ENCODE results near the gene SLC6A19.

The SLC6A19 gene

GRCh38 chr5:1195916-1196315 is 5.5 kb upstream of the SLC6A19 start:
- ChIA-PET POLR2A (no interaction called here), CTCF (no interaction called here)
- Histone ChIP-seq H3K4me3 (ENCODE audit: low read depth, low read length) (no peak overlapping the region), H3K27ac (ENCODE audit: extremely low read depth, low read depth, low read length) (no peak overlapping the region), H3K36me3 (ENCODE audit: control insufficient read depth in 2 of 2, insufficient read depth in 1 of 2, low read length in 2 of 2) (no peaks in the 10 kb centered on the region), H3K9me3 (ENCODE audit: control insufficient read depth, insufficient read depth, low read depth, low read length) (no peaks in the 10 kb centered on the region), H3K4me1 (ENCODE audit: control insufficient read depth, insufficient read depth, low read length) (no peaks in the 10 kb centered on the region)
- TF ChIP-seq EGR2 (tag by site-specific recombination; IDR thresholded peaks at IDR 0.05; ENCODE audit: low read depth) (no peak), ZBTB8A (tag by site-specific recombination; IDR thresholded peaks at IDR 0.05) (no peak), SCRT1 (tag by site-specific recombination; IDR thresholded peaks at IDR 0.05; ENCODE audit: borderline replicate concordance) (no peak), ZNF510 (tag by site-specific recombination; IDR thresholded peaks at IDR 0.05; ENCODE audit: insufficient replicate concordance) (no peak), ZNF692 (tag by site-specific recombination; IDR thresholded peaks at IDR 0.05) (no peak), TSHZ1 (tag by site-specific recombination; IDR thresholded peaks at IDR 0.05; ENCODE audit: borderline replicate concordance) (no peak), GLI2 (tag by site-specific recombination; IDR thresholded peaks at IDR 0.05; ENCODE audit: borderline replicate concordance, low read depth) (no peak), ZSCAN16 (tag by site-specific recombination; IDR thresholded peaks at IDR 0.05) (no peak), ZNF10 (tag by site-specific recombination; IDR thresholded peaks at IDR 0.05) (no peak), MEIS1 (CRISPR knock-in tag; IDR thresholded peaks at IDR 0.05; ENCODE audit: borderline replicate concordance) (no peak), KLF9 (tag by site-specific recombination; IDR thresholded peaks at IDR 0.05; ENCODE audit: low read depth) (no peak), GLI4 (tag by site-specific recombination; IDR thresholded peaks at IDR 0.05) (no peak), AEBP2 (tag by site-specific recombination; IDR thresholded peaks at IDR 0.05; ENCODE audit: borderline replicate concordance) (no peak), ZNF596 (tag by site-specific recombination; IDR thresholded peaks at IDR 0.05) (no peak), ZNF16 (tag by site-specific recombination; IDR thresholded peaks at IDR 0.05; ENCODE audit: low read depth) (no peak), ZNF561 (tag by site-specific recombination; IDR thresholded peaks at IDR 0.05; ENCODE audit: borderline replicate concordance) (no peak)

GRCh38 chr5:1196562-1196961 is 4.8 kb upstream of the SLC6A19 start:
- CTCF ChIA-PET = no interaction called here

More at GRCh38 chr5:1196562-1196961, 4.8 kb upstream of the SLC6A19 start:
- TF ChIP-seq ZNF280D (tag by site-specific recombination; IDR thresholded peaks at IDR 0.05) = no peak
- peak; percentile 82 for TF ChIP-seq ZFHX2 (tag by site-specific recombination; conservative IDR thresholded peaks at IDR 0.05)
- no peak for TF ChIP-seq ZFP69B (tag by site-specific recombination; IDR thresholded peaks at IDR 0.05)
- TF ChIP-seq EGR2 (tag by site-specific recombination; IDR thresholded peaks at IDR 0.05; ENCODE audit: low read depth) = peak; percentile 92
- POLR2A ChIA-PET = no interaction called here
- Histone ChIP-seq H3K36me3 (ENCODE audit: control insufficient read depth in 2 of 2, insufficient read depth in 1 of 2, low read length in 2 of 2) (no peaks in the 10 kb centered on the region), H3K4me3 (ENCODE audit: low read depth, low read length) (no peak overlapping the region), H3K27ac (ENCODE audit: extremely low read depth, low read depth, low read length) (no peak overlapping the region), H3K4me1 (ENCODE audit: control insufficient read depth, insufficient read depth, low read length) (no peaks in the 10 kb centered on the region), H3K9me3 (ENCODE audit: control insufficient read depth, insufficient read depth, low read depth, low read length) (no peaks in the 10 kb centered on the region)
